ENCODE data around the gene DDC. TPM values are rescaled to one million over a fixed set of nuclear protein-coding genes. Genes with fewer than 3 reads are reported as not detected.

The DDC gene
- polyA plus RNA-seq, 1 donor (not counting 4 experiments of a cell fraction or from before 2014, with no cell fraction given): not detected

GRCh38 chr7:50477640-50478039 is 87.6 kb downstream of the DDC start:
- FAIRE-seq: no peak
- dilution Hi-C loops (cut with MboI; ENCODE audit: extremely low pct_ligation_motif_present, low sequenced_read_pairs): no loop called here
- H3K27me3 ChIP-seq (ENCODE audit: control insufficient read depth, extremely low read depth, insufficient read depth, low read length): peaks cover 31% of the 10 kb centered on the region

GRCh38 chr7:50476953-50477625 is 88.1 kb downstream of the DDC start:
- no peak overlapping the region for H3K4me3 ChIP-seq (ENCODE audit: control insufficient read depth in 2 of 3, extremely low read depth in 1 of 3, insufficient read depth in 2 of 3, low read depth in 1 of 3, low read length in 3 of 3)
- H3K9me1 ChIP-seq (ENCODE audit: control insufficient read depth, extremely low read depth, insufficient read depth, low read length): no peaks in the 10 kb centered on the region
- H3K9ac ChIP-seq (ENCODE audit: control insufficient read depth, extremely low read depth, insufficient read depth, low read length): no peak overlapping the region
- no peaks in the 10 kb centered on the region for H3K4me1 ChIP-seq (ENCODE audit: control insufficient read depth, extremely low read depth, insufficient read depth, low read length)
- DNase-seq (ENCODE audit: low read depth, low spot score) (no peak), FAIRE-seq (no peak)
- no peaks in the 10 kb centered on the region for H3K36me3 ChIP-seq (ENCODE audit: control insufficient read depth in 2 of 2, extremely low read depth in 1 of 2, insufficient read depth in 2 of 2, low read length in 2 of 2)
- no peak overlapping the region for H3K4me2 ChIP-seq (ENCODE audit: control insufficient read depth, extremely low read depth, insufficient read depth, low read depth, low read length)
- no peak overlapping the region for H2AFZ ChIP-seq (ENCODE audit: control insufficient read depth, low read length)
- H3K27ac ChIP-seq (ENCODE audit: control insufficient read depth, insufficient read depth, low read length): no peak overlapping the region
- TF ChIP-seq EZH2 (IDR thresholded peaks at IDR 0.05; ENCODE audit: low read length): no peak
- no peak for TF ChIP-seq CTCF (optimal IDR thresholded peaks at IDR 0.05 in 1 of 3, IDR thresholded peaks at IDR 0.05 in 1 of 3, conservative IDR thresholded peaks at IDR 0.05 in 1 of 3; ENCODE audit: extremely low read depth in 1 of 3, insufficient read depth in 2 of 3, low read length in 3 of 3)
- H3K9me3 ChIP-seq (ENCODE audit: control insufficient read depth, low read depth, low read length): no peaks in the 10 kb centered on the region
- H3K27me3 ChIP-seq (ENCODE audit: control insufficient read depth, extremely low read depth, insufficient read depth, low read length): peaks cover 31% of the 10 kb centered on the region
- H4K20me1 ChIP-seq (ENCODE audit: control insufficient read depth, extremely low read depth, insufficient read depth, low read length): peaks cover 3% of the 10 kb centered on the region
- dilution Hi-C loops (cut with MboI; ENCODE audit: extremely low pct_ligation_motif_present, low sequenced_read_pairs): no loop called here
- no peaks in the 10 kb centered on the region for H3K79me2 ChIP-seq (ENCODE audit: control insufficient read depth, insufficient read depth, low read length)

More at GRCh38 chr7:50477640-50478039, 87.6 kb downstream of the DDC start:
- Histone ChIP-seq H3K79me2 (ENCODE audit: control insufficient read depth, insufficient read depth, low read length) (no peaks in the 10 kb centered on the region), H3K4me3 (ENCODE audit: control insufficient read depth in 2 of 3, extremely low read depth in 1 of 3, insufficient read depth in 2 of 3, low read depth in 1 of 3, low read length in 3 of 3) (no peak overlapping the region), H2AFZ (ENCODE audit: control insufficient read depth, low read length) (no peak overlapping the region), H4K20me1 (ENCODE audit: control insufficient read depth, extremely low read depth, insufficient read depth, low read length) (peaks cover 3% of the 10 kb centered on the region), H3K9me3 (ENCODE audit: control insufficient read depth, low read depth, low read length) (no peaks in the 10 kb centered on the region), H3K9me1 (ENCODE audit: control insufficient read depth, extremely low read depth, insufficient read depth, low read length) (no peaks in the 10 kb centered on the region), H3K4me1 (ENCODE audit: control insufficient read depth, extremely low read depth, insufficient read depth, low read length) (no peaks in the 10 kb centered on the region), H3K9ac (ENCODE audit: control insufficient read depth, extremely low read depth, insufficient read depth, low read length) (no peak overlapping the region), H3K27ac (ENCODE audit: control insufficient read depth, insufficient read depth, low read length) (no peak overlapping the region), H3K36me3 (ENCODE audit: control insufficient read depth in 2 of 2, extremely low read depth in 1 of 2, insufficient read depth in 2 of 2, low read length in 2 of 2) (no peaks in the 10 kb centered on the region), H3K4me2 (ENCODE audit: control insufficient read depth, extremely low read depth, insufficient read depth, low read depth, low read length) (no peak overlapping the region)
- no peak for DNase-seq (ENCODE audit: low read depth, low spot score)
- no peak for TF ChIP-seq CTCF (optimal IDR thresholded peaks at IDR 0.05 in 1 of 3, IDR thresholded peaks at IDR 0.05 in 1 of 3, conservative IDR thresholded peaks at IDR 0.05 in 1 of 3; ENCODE audit: extremely low read depth in 1 of 3, insufficient read depth in 2 of 3, low read length in 3 of 3)
- no peak for TF ChIP-seq EZH2 (IDR thresholded peaks at IDR 0.05; ENCODE audit: low read length)

All from keratinocyte (primary cell).